HG02798 (cell line): ENCODE data around the gene THOC6.

ENCODE experiments used
- ATAC-seq: cut with Tn5 transposase; IDR thresholded peaks from one replicate; pipeline ENCODE4 v1.9.1; 2021; ENCODE audit warnings: mild to moderate bottlenecking; ENCODE audit not compliant: unreplicated experiment, poor library complexity

The THOC6 gene

DNA sequence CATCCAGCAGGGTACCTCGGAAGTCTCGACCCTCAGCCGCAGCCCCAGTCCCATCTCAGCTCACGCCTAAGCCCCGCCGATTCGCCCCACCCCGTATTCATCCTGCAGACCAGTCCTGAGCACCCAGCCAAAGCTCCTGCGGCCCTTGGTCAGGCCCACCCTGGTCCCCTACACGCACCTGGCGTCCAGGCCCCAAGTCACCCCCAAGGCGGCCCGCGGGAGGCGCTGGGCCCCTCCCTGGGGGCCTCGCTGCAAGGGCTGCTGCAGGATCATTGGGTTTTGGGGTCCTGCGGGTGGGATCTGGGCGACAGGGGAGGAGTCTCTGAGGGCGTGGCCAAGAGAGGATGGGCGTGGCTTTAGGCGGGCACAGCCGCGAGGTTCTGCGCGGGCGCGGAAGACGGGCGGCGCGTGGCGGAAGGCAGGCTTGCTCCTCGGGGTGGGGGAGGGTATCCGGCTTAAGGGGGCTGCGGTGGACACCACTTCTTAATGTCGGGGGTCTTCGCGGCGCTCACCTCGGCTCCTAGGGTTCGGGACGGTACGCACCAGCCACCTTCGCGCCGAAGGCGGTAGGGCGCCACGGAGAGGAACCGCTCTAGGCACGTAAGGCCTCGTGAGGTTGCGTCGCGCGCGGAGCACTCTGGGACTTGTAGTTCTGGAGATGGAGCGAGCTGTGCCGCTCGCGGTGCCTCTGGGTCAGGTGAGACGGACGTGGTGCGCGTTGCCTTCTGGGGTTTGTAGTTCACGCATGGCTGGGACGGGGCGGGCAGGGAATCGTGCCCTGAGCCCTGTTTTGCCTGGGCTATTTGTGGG, at the start of gene THOC6, which contains the start of gene HCFC1R1:
Gene THOC6 (plus strand): TSS at position 367 of the 810 bp plus-strand sequence. CDS start 292 bp downstream, at position 659.
Gene HCFC1R1 (minus strand): TSS at position 274 of the 810 bp plus-strand sequence. CDS start 1 bp downstream, at position 273.
- peak; percentile 80 for ATAC-seq

GRCh38 chr16:2974319-2975056, 49.3 kb upstream of the THOC6 start:
- ATAC-seq = no peak

DNA sequence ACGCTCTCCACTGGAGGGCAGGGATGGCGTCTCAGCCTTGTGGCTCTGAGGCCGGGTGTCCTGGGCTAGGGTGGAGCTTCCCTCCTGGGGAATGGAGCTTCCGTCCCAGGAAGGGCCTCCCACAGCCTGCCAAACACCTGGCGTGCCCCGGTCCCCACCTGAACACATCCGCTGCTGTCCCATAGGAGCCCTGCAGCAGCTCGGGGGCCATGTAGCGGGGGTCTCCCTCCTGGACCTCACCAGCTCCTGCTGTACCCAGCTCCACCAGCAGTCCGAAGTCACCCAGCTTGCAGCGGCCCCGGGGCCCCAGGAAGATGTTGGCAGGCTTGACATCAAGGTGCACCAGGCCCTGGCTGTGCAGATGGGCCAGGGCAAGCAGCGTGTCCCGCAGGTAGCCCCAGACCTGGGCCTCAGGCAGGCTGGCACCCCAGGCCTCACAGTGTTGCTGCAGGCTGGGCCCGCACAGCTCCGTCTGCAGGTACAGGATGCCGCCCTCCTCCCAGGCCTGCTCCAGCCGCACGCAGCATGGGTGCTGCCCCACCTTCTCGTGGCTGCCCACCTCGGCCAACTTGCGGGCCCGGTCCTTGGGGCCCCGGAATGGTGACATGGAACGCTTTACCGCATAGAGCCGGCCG, 48.6 kb upstream of the THOC6 start:
- no peak for ATAC-seq

- ATAC-seq = no peak
Measured at GRCh38 chr16:2976201-2976600, 47.6 kb upstream of the THOC6 start.

- ATAC-seq = no peak
Measured at GRCh38 chr16:2976673-2977072, 47.2 kb upstream of the THOC6 start.

DNA sequence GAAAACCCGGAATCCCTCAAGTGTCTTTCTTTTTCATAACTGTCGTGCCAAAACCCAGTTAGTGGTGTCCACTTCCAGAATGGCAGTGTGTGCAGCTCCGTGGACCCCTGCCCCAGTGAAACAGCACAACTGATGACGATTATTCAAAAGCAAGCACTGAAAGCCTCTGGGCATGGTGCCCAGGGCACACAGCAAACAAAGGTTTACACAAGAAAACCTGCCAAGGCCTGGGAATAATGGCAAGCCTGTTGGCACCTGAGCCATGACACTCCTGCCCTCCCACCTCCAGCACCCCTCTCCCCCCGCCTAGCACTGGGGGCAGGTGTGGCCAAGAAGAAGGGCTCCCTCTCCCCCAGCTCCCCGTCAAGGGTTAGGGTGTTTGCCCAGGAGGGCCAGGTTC, 46.4 kb upstream of the THOC6 start:
- ATAC-seq = no peak

DNA sequence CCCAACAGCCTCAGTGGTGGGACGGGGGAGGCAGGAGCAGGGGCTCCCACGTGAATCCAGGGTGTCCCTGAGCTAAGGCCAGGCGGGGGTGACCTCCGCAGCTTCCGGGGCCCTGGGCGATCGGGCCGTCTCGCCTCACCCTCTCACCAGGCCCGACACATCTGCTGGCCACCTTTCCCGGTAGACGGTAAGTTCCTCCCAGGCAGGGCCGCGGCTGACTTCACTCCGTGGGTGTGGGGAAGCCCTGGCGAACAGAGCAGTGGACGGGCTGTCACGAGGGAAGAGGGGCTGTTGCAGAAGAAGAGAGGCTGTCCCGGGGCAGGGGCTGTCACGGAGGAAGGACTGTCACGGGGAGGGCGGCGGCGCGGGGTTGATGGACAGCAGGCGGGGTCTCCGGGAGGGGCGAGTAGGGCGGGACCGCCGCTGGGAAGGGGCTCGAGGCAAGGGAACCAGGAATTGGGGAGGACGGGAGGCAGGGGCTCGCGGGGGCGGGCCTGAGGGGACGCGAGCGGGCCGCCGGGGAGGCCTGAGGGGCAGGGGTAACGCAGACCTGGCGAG, 44.1 kb upstream of the THOC6 start:
- ATAC-seq = no peak

DNA sequence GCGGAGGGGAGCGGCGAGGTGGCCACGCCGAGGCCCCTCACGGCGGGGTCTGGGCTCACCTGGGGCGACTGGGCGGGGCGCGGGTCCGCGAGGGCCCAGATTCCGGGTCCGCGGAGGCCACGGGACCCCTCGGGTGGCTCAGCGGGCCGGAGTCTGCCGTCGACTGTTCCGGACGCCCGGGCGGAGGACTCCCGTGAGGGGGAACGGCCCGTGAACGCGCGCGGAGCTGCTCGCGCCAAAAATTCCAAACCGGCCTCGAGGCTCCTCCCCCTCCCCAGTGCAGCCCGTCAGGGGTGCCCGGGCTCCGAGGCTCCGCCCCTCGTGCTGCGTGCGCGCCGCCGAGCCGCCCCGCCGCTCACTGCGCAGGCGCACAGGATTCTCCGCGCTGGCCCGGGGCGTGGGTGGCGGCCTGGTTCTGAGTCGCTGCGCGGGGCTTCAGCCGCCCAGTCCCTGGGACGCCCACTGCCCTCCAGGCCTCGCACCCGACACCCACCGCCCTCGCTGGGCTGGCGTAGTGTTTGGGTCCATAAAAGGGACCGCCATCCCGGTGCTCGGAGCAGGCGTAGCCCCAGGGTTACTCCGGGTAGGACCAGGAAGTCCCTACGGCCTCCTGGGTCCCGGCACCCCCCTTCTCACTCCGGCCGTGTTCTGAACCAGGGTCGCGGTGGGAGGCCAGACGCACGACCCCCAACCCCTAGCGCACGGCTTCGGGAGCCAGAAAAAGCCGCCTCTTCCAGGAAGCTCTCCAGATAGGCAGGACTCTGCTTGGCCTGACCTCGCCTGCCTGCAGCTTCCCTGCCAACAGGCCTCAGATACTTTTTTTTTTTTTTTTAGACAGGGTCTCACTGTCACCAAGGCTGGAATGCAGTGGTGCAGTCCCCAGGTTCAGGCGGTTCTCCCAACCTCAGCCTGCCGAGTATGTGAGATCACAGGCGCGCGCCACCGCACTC, 43.3 kb upstream of the THOC6 start, which contains the start of gene PKMYT1:
Gene PKMYT1 (minus strand): TSS at position 220 of the 950 bp plus-strand sequence. CDS start 789 bp downstream, outside the sequence.
- peak; percentile 87 for ATAC-seq

GRCh38 chr16:2981177-2981898, 42.5 kb upstream of the THOC6 start:
- ATAC-seq = no peak

DNA sequence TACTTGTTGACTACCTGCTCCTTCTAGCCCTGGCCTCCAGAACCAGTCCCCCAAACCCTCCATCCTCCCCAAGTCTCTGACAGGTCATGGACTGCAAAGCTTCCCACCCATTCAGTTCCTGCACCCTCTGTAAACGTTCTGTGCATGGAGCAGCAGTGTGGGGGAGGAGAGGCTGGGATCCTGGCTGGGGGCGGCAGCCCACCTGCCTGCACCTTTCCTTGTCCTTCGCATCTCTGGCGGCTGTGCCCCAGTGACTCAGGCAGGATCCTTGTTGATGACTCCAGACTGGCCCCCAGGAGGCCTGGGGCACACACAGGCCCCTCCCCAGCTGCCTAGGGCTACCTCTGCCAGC, 42.0 kb upstream of the THOC6 start:
- ATAC-seq = no peak

GRCh38 chr16:2982402-2982801, 41.4 kb upstream of the THOC6 start:
- no peak for ATAC-seq

GRCh38 chr16:2983706-2984136, 40.1 kb upstream of the THOC6 start:
- peak; percentile 42 for ATAC-seq

GRCh38 chr16:2985462-2985861, 38.4 kb upstream of the THOC6 start:
- ATAC-seq = no peak

GRCh38 chr16:2985893-2986355, 37.9 kb upstream of the THOC6 start:
- no peak for ATAC-seq

- ATAC-seq = no peak
Measured at GRCh38 chr16:2986623-2987188, 37.1 kb upstream of the THOC6 start.

DNA sequence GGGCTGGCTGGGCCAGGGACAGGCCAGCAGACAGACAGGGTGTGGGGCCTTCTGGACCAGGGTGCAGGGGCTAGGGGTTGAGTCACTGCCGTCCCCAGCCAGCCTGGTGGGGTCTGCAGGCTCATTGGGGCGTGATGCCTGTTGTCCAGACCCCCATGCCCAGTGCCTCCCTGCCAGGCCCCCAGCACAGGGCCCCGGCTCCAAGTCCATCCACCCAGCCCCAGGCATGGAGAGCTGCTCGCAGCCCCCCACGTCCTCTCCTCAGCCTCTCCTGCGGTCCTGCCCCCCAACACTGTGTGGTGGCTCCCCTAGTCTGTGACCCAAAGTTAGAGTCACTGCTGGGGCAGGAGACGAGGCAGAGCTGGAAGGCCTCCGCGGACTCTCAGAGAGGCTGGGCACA, 36.5 kb upstream of the THOC6 start:
- ATAC-seq = no peak

GRCh38 chr16:2987833-2988232, 36.0 kb upstream of the THOC6 start:
- no peak for ATAC-seq

GRCh38 chr16:2988590-2989099, 35.2 kb upstream of the THOC6 start:
- ATAC-seq = no peak
